Retina (tissue), 1 donor: ENCODE measurements around the gene TRPM4.

ENCODE experiments used
- DNase-seq: peaks from one replicate; pipeline ENCODE4 v3.0.0-alpha.2; 2016

Gene TRPM4

GRCh38 chr19:49243129-49243528, 85.5 kb downstream of the TRPM4 start:
- no peak for DNase-seq

- no peak for DNase-seq
Measured at GRCh38 chr19:49243726-49244125, 86.1 kb downstream of the TRPM4 start.

GRCh38 chr19:49244256-49244655, 86.7 kb downstream of the TRPM4 start:
- DNase-seq = no peak

GRCh38 chr19:49247676-49248075, 90.1 kb downstream of the TRPM4 start:
- no peak for DNase-seq

- DNase-seq = no peak
Measured at GRCh38 chr19:49249933-49250332, 92.3 kb downstream of the TRPM4 start.

- DNase-seq = no peak
Measured at GRCh38 chr19:49255674-49256073, 98.1 kb downstream of the TRPM4 start.

- no peak for DNase-seq
Measured at GRCh38 chr19:49256691-49257090, 99.1 kb downstream of the TRPM4 start.
